ENCODE data around the gene FLOT1.
A peak's percentile ranks its signal among the peaks of the same experiment; 100 is the strongest.

The FLOT1 gene

GRCh38 chr6:30742316-30743098 is at the start of gene FLOT1:
TSS of gene FLOT1 (minus strand) at chr6:30742687. CDS start at chr6:30742189, 498 bp downstream.
- peak; percentile 90 for DNase-seq

- DNase-seq, result no peak
Measured at GRCh38 chr6:30790724-30791383, 48.4 kb upstream of the FLOT1 start.

GRCh38 chr6:30789606-30790005 is 47.1 kb upstream of the FLOT1 start:
- no peak for DNase-seq

- DNase-seq, result no peak
Measured at GRCh38 chr6:30787954-30788353, 45.5 kb upstream of the FLOT1 start.

GRCh38 chr6:30782425-30783014 is 40.0 kb upstream of the FLOT1 start:
- no peak for DNase-seq

- peak; percentile 91 for DNase-seq
Measured at GRCh38 chr6:30781743-30782424, 39.4 kb upstream of the FLOT1 start.

- peak; percentile 53 for DNase-seq
Measured at GRCh38 chr6:30781395-30781742, 38.9 kb upstream of the FLOT1 start.

GRCh38 chr6:30780642-30780920 is 38.1 kb upstream of the FLOT1 start:
- DNase-seq, result no peak

- no peak for DNase-seq
Measured at GRCh38 chr6:30779850-30780641, 37.6 kb upstream of the FLOT1 start.

- DNase-seq, result no peak
Measured at GRCh38 chr6:30778001-30778635, 35.6 kb upstream of the FLOT1 start.

GRCh38 chr6:30777155-30777485 is 34.6 kb upstream of the FLOT1 start:
- no peak for DNase-seq

- DNase-seq, result no peak
Measured at GRCh38 chr6:30776390-30777154, 34.1 kb upstream of the FLOT1 start.

- DNase-seq, result no peak
Measured at GRCh38 chr6:30775104-30775503, 32.6 kb upstream of the FLOT1 start.

- no peak for DNase-seq
Measured at GRCh38 chr6:30774701-30775100, 32.2 kb upstream of the FLOT1 start.

GRCh38 chr6:30770592-30770991 is 28.1 kb upstream of the FLOT1 start:
- no peak for DNase-seq

GRCh38 chr6:30769853-30770524 is 27.5 kb upstream of the FLOT1 start:
- no peak for DNase-seq

- no peak for DNase-seq
Measured at GRCh38 chr6:30769088-30769852, 26.8 kb upstream of the FLOT1 start.

GRCh38 chr6:30768634-30769087 is 26.2 kb upstream of the FLOT1 start:
- no peak for DNase-seq

GRCh38 chr6:30767944-30768301 is 25.4 kb upstream of the FLOT1 start:
- DNase-seq, result no peak

GRCh38 chr6:30767158-30767943 is 24.9 kb upstream of the FLOT1 start:
- DNase-seq, result no peak
